GM12892 (cell line): Measurements from ENCODE around the gene SPEG.

Source experiments
- POLR2A ChIP-seq: IDR thresholded peaks from 2 replicates; pipeline ENCODE4 v1.6.1; 2011; ENCODE audit warnings: low read depth, low read length, control low read depth
- POLR2AphosphoS5 ChIP-seq: IDR thresholded peaks from 2 replicates; pipeline ENCODE4 v1.6.1; 2011; ENCODE audit warnings: low read depth, low read length, control low read depth

- TF ChIP-seq POLR2AphosphoS5, result no peak
- TF ChIP-seq POLR2A, result no peak
Observed at GRCh38 chr2:219434468-219434717, 250 bp upstream of the SPEG start.
